ENCODE data around the gene TXNL4A. TPM values are rescaled to one million over a fixed set of nuclear protein-coding genes. Genes with fewer than 3 reads are reported as not detected.

TXNL4A gene
- total and polyA plus RNA-seq, 7 experiments from 2014 or later, result 56.9 to 205 (median 72.6) TPM

GRCh38 chr18:79944746-79945117 lies 43.6 kb downstream of the TXNL4A start:
- no peak overlapping the region for H3K4me3 ChIP-seq (ENCODE audit: low read length)
- H3K27ac Mint-ChIP-seq, result peak overlapping the region in 8 of 9 donors; percentile 56 to 72 (median 66)
- CTCF ChIA-PET, result no interaction called here

GRCh38 chr18:79944126-79944731 lies 44.1 kb downstream of the TXNL4A start:
- peaks cover 0 to 8% (median 0%) of the 10 kb centered on the region in 11 donors for H3K9me3 Mint-ChIP-seq
- Histone ChIP-seq H3K36me3 (ENCODE audit: control insufficient read depth in 2 of 3, insufficient read depth in 3 of 3, low read length in 3 of 3) (peaks cover 0 to 42% (median 7%) of the 10 kb centered on the region in 3 experiments), H3K4me1 (ENCODE audit: control insufficient read depth in 2 of 2, insufficient read depth in 2 of 2, low read length in 2 of 2) (peaks cover 10 to 11% of the 10 kb centered on the region in 2 donors), H3K4me3 (ENCODE audit: low read length) (no peak overlapping the region), H3K27ac (ENCODE audit: low read depth, low read length) (no peak overlapping the region), H3K27me3 (ENCODE audit: control insufficient read depth in 2 of 2, insufficient read depth in 2 of 2, low read length in 2 of 2) (no peaks in the 10 kb centered on the region), H3K9me3 (ENCODE audit: control insufficient read depth in 2 of 3, low read length in 3 of 3) (no peaks in the 10 kb centered on the region)
- ChIA-PET CTCF (no interaction called here), POLR2A (no interaction called here)
- peak overlapping the region in 5 of 10 donors; percentile 13 to 68 (median 23) for H3K4me3 Mint-ChIP-seq
- H3K4me1 Mint-ChIP-seq, result peaks cover 24 to 61% (median 53%) of the 10 kb centered on the region in 7 donors
- H3K36me3 Mint-ChIP-seq, result peaks cover 8 to 42% (median 21%) of the 10 kb centered on the region in 5 donors
- DNase-seq, result peak in 1 of 9 donors; percentile 32
- no peaks in the 10 kb centered on the region for H3K27me3 Mint-ChIP-seq
- ATAC-seq, result peak; percentile 47
- intact Hi-C loops (cut with micrococcal nuclease), result no loop called here
- peak overlapping the region in 8 of 9 donors; percentile 56 to 72 (median 66) for H3K27ac Mint-ChIP-seq

More at GRCh38 chr18:79944746-79945117, 43.6 kb downstream of the TXNL4A start:
- H3K9me3 Mint-ChIP-seq, result peaks cover 0 to 3% (median 0%) of the 10 kb centered on the region in 11 donors
- H3K27ac ChIP-seq (ENCODE audit: low read depth, low read length), result peak overlapping the region; percentile 23
- H3K4me1 ChIP-seq (ENCODE audit: control insufficient read depth in 2 of 2, insufficient read depth in 2 of 2, low read length in 2 of 2), result peaks cover 14 to 15% of the 10 kb centered on the region in 2 donors
- H3K9me3 ChIP-seq (ENCODE audit: control insufficient read depth in 2 of 3, low read length in 3 of 3), result no peaks in the 10 kb centered on the region
- ATAC-seq, result peak; percentile 50
- peaks cover 27 to 64% (median 56%) of the 10 kb centered on the region in 7 donors for H3K4me1 Mint-ChIP-seq
- no peaks in the 10 kb centered on the region for H3K27me3 ChIP-seq (ENCODE audit: control insufficient read depth in 2 of 2, insufficient read depth in 2 of 2, low read length in 2 of 2)
- POLR2A ChIA-PET, result no interaction called here
- H3K27me3 Mint-ChIP-seq, result no peaks in the 10 kb centered on the region
- peak overlapping the region in 5 of 10 donors; percentile 13 to 68 (median 23) for H3K4me3 Mint-ChIP-seq
- peaks cover 0 to 42% (median 7%) of the 10 kb centered on the region in 3 experiments for H3K36me3 ChIP-seq (ENCODE audit: control insufficient read depth in 2 of 3, insufficient read depth in 3 of 3, low read length in 3 of 3)
- DNase-seq, result no peak
- intact Hi-C loops (cut with micrococcal nuclease), result no loop called here
- peaks cover 3 to 37% (median 16%) of the 10 kb centered on the region in 5 donors for H3K36me3 Mint-ChIP-seq

- DNase-seq, result peak in 1 of 9 donors; percentile 17
- Mint-ChIP-seq H3K27ac (peak overlapping the region in 2 of 9 donors; percentile 70 to 72), H3K4me1 (peaks cover 21 to 60% (median 49%) of the 10 kb centered on the region in 7 donors), H3K36me3 (peaks cover 11 to 45% (median 26%) of the 10 kb centered on the region in 5 donors), H3K9me3 (peaks cover 0 to 13% (median 0%) of the 10 kb centered on the region in 11 donors), H3K27me3 (no peaks in the 10 kb centered on the region), H3K4me3 (peak overlapping the region in 1 of 10 donors; percentile 68)
- intact Hi-C loops (cut with micrococcal nuclease), result no loop called here
- POLR2A ChIA-PET, result no interaction called here
- Histone ChIP-seq H3K27ac (ENCODE audit: low read depth, low read length) (no peak overlapping the region), H3K4me1 (ENCODE audit: control insufficient read depth in 2 of 2, insufficient read depth in 2 of 2, low read length in 2 of 2) (peaks cover 5 to 11% of the 10 kb centered on the region in 2 donors), H3K36me3 (ENCODE audit: control insufficient read depth in 2 of 3, insufficient read depth in 3 of 3, low read length in 3 of 3) (peaks cover 0 to 42% (median 7%) of the 10 kb centered on the region in 3 experiments), H3K27me3 (ENCODE audit: control insufficient read depth in 2 of 2, insufficient read depth in 2 of 2, low read length in 2 of 2) (no peaks in the 10 kb centered on the region), H3K9me3 (ENCODE audit: control insufficient read depth in 2 of 3, low read length in 3 of 3) (no peaks in the 10 kb centered on the region), H3K4me3 (ENCODE audit: low read length) (no peak overlapping the region)
- CTCF ChIA-PET, result no interaction called here
- peak; percentile 1 for ATAC-seq
These were observed 44.7 kb downstream of the TXNL4A start for GRCh38 chr18:79943608-79944125.

- intact Hi-C loops (cut with micrococcal nuclease), result no loop called here
- no peaks in the 10 kb centered on the region for H3K27me3 Mint-ChIP-seq
- no peak overlapping the region for H3K4me3 Mint-ChIP-seq
- H3K27ac Mint-ChIP-seq, result peak overlapping the region in 2 of 9 donors; percentile 29 to 31
- peaks cover 0 to 47% (median 7%) of the 10 kb centered on the region in 3 experiments for H3K36me3 ChIP-seq (ENCODE audit: control insufficient read depth in 2 of 3, insufficient read depth in 3 of 3, low read length in 3 of 3)
- POLR2A ChIA-PET, result no interaction called here
- H3K27me3 ChIP-seq (ENCODE audit: control insufficient read depth in 2 of 2, insufficient read depth in 2 of 2, low read length in 2 of 2), result no peaks in the 10 kb centered on the region
- peaks cover 11 to 50% (median 31%) of the 10 kb centered on the region in 5 donors for H3K36me3 Mint-ChIP-seq
- no peak overlapping the region for H3K4me3 ChIP-seq (ENCODE audit: low read length)
- CTCF ChIA-PET, result no interaction called here
- peaks cover 20 to 56% (median 43%) of the 10 kb centered on the region in 7 donors for H3K4me1 Mint-ChIP-seq
- no peak overlapping the region for H3K27ac ChIP-seq (ENCODE audit: low read depth, low read length)
- no peaks in the 10 kb centered on the region for H3K9me3 ChIP-seq (ENCODE audit: control insufficient read depth in 2 of 3, low read length in 3 of 3)
- DNase-seq (peak in 1 of 9 donors; percentile 18), ATAC-seq (no peak)
- peaks cover 0 to 18% (median 1%) of the 10 kb centered on the region in 11 donors for H3K9me3 Mint-ChIP-seq
- H3K4me1 ChIP-seq (ENCODE audit: control insufficient read depth in 2 of 2, insufficient read depth in 2 of 2, low read length in 2 of 2), result peaks cover 0 to 11% of the 10 kb centered on the region in 2 donors
These were observed 45.4 kb downstream of the TXNL4A start for GRCh38 chr18:79942786-79943607.

- Mint-ChIP-seq H3K4me1 (peaks cover 20 to 54% (median 39%) of the 10 kb centered on the region in 7 donors), H3K27ac (peak overlapping the region in 2 of 9 donors; percentile 42 to 53), H3K36me3 (peaks cover 18 to 58% (median 39%) of the 10 kb centered on the region in 5 donors), H3K4me3 (no peak overlapping the region), H3K9me3 (peaks cover 0 to 26% (median 8%) of the 10 kb centered on the region in 11 donors), H3K27me3 (no peaks in the 10 kb centered on the region)
- ATAC-seq (no peak), DNase-seq (no peak)
- Histone ChIP-seq H3K27me3 (ENCODE audit: control insufficient read depth in 2 of 2, insufficient read depth in 2 of 2, low read length in 2 of 2) (no peaks in the 10 kb centered on the region), H3K4me1 (ENCODE audit: control insufficient read depth in 2 of 2, insufficient read depth in 2 of 2, low read length in 2 of 2) (peaks cover 0 to 11% of the 10 kb centered on the region in 2 donors), H3K4me3 (ENCODE audit: low read length) (no peak overlapping the region), H3K27ac (ENCODE audit: low read depth, low read length) (no peak overlapping the region), H3K9me3 (ENCODE audit: control insufficient read depth in 2 of 3, low read length in 3 of 3) (peaks cover 0 to 5% (median 0%) of the 10 kb centered on the region in 3 experiments), H3K36me3 (ENCODE audit: control insufficient read depth in 2 of 3, insufficient read depth in 3 of 3, low read length in 3 of 3) (peaks cover 0 to 50% (median 7%) of the 10 kb centered on the region in 3 experiments)
- POLR2A ChIA-PET, result no interaction called here
- intact Hi-C loops (cut with micrococcal nuclease), result no loop called here
- CTCF ChIA-PET, result interaction anchor here (0.6 kb wide), 1 partner anchor 46 kb away, joined by 3 read pairs; no protein-coding TSS in a partner anchor
These were observed 46.2 kb downstream of the TXNL4A start for GRCh38 chr18:79942211-79942610.

GRCh38 chr18:79941473-79942119 lies 46.8 kb downstream of the TXNL4A start:
- ATAC-seq (no peak), DNase-seq (no peak)
- H3K4me1 ChIP-seq (ENCODE audit: control insufficient read depth in 2 of 2, insufficient read depth in 2 of 2, low read length in 2 of 2), result peaks cover 0 to 11% of the 10 kb centered on the region in 2 donors
- H3K9me3 ChIP-seq (ENCODE audit: control insufficient read depth in 2 of 3, low read length in 3 of 3), result peaks cover 0 to 11% (median 0%) of the 10 kb centered on the region in 3 experiments
- Mint-ChIP-seq H3K4me3 (no peak overlapping the region), H3K4me1 (peaks cover 20 to 50% (median 35%) of the 10 kb centered on the region in 7 donors), H3K27me3 (no peaks in the 10 kb centered on the region), H3K9me3 (peaks cover 0 to 32% (median 8%) of the 10 kb centered on the region in 11 donors), H3K27ac (peak overlapping the region in 1 of 9 donors; percentile 42), H3K36me3 (peaks cover 18 to 64% (median 44%) of the 10 kb centered on the region in 5 donors)
- H3K4me3 ChIP-seq (ENCODE audit: low read length), result no peak overlapping the region
- CTCF ChIA-PET, result interaction anchor here (0.6 kb wide), 1 partner anchor 45 kb away, joined by 3 read pairs; no protein-coding TSS in a partner anchor
- H3K36me3 ChIP-seq (ENCODE audit: control insufficient read depth in 2 of 3, insufficient read depth in 3 of 3, low read length in 3 of 3), result peaks cover 0 to 52% (median 7%) of the 10 kb centered on the region in 3 experiments
- H3K27ac ChIP-seq (ENCODE audit: low read depth, low read length), result no peak overlapping the region
- no peaks in the 10 kb centered on the region for H3K27me3 ChIP-seq (ENCODE audit: control insufficient read depth in 2 of 2, insufficient read depth in 2 of 2, low read length in 2 of 2)
- POLR2A ChIA-PET, result no interaction called here
- intact Hi-C loops (cut with micrococcal nuclease), result no loop called here

All from naive thymus-derived CD4-positive, alpha-beta T cell (primary cell).